Nephron (organoid): Measurements from ENCODE around the gene DCP1A.
A peak's percentile ranks its signal among the peaks of the same experiment; 100 is the strongest.
"Not testable (repeated sequence)": the region's sequence is repeated elsewhere in the genome, so short reads cannot be mapped to it uniquely, and the experiment has no call there.

Experiments used
- H3K27ac Mint-ChIP-seq, 3 experiments: 2 replicates each; pipeline ENCODE4 v1.8.0; 2020; ENCODE audit warnings: mixed read lengths in 3 of 3, mild to moderate bottlenecking in 2 of 3, moderate library complexity in 1 of 3
- H3K27me3 Mint-ChIP-seq: 2 replicates; pipeline ENCODE4 v1.8.0; 2021; ENCODE audit warnings: low read depth, mild to moderate bottlenecking, moderate library complexity, mixed read lengths
- H3K36me3 Mint-ChIP-seq: 2 replicates; pipeline ENCODE4 v1.8.0; 2020; ENCODE audit warnings: low read depth, mixed read lengths
- H3K4me1 Mint-ChIP-seq: 2 replicates; pipeline ENCODE4 v1.8.0; 2020; ENCODE audit warnings: mixed read lengths
- H3K4me3 Mint-ChIP-seq, 3 experiments: 2 replicates each; pipeline ENCODE4 v1.8.0; 2020; ENCODE audit warnings: mild to moderate bottlenecking in 3 of 3, mixed read lengths in 3 of 3, moderate library complexity in 2 of 3
- H3K9me3 Mint-ChIP-seq: 2 replicates; pipeline ENCODE4 v1.8.0; 2020; ENCODE audit warnings: mixed read lengths
- CTCF ChIP-seq, 3 experiments: fragments of 200-600 bp; sonication (generic); IDR thresholded peaks; one replicate each; pipeline ENCODE4 v1.5.0; 2021; ENCODE audit warnings: antibody characterized with exemption in 3 of 3; ENCODE audit not compliant: unreplicated experiment in 3 of 3

The DCP1A gene

GRCh38 chr3:53328746-53329145, 18.6 kb downstream of the DCP1A start:
- TF ChIP-seq CTCF (IDR thresholded peaks at IDR 0.05; ENCODE audit: unreplicated experiment in 3 of 3): no peak
- H3K9me3 Mint-ChIP-seq: no peaks in the 10 kb centered on the region
- H3K27ac Mint-ChIP-seq: peak overlapping the region in 1 of 3 experiments; percentile 17
- H3K36me3 Mint-ChIP-seq: peaks cover 48% of the 10 kb centered on the region
- peaks cover 5% of the 10 kb centered on the region for H3K4me1 Mint-ChIP-seq
- H3K27me3 Mint-ChIP-seq: no peaks in the 10 kb centered on the region
- no peak overlapping the region for H3K4me3 Mint-ChIP-seq

- not testable (repeated sequence) for H3K27ac Mint-ChIP-seq, H3K4me3 Mint-ChIP-seq, H3K9me3 Mint-ChIP-seq, H3K4me1 Mint-ChIP-seq, H3K27me3 Mint-ChIP-seq
- peaks cover 49% of the 10 kb centered on the region for H3K36me3 Mint-ChIP-seq
Measured at GRCh38 chr3:53327986-53328385, 19.4 kb downstream of the DCP1A start.

GRCh38 chr3:53324105-53324504, 23.2 kb downstream of the DCP1A start:
- peaks cover 53% of the 10 kb centered on the region for H3K36me3 Mint-ChIP-seq
- no peak overlapping the region for H3K4me3 Mint-ChIP-seq
- TF ChIP-seq CTCF (IDR thresholded peaks at IDR 0.05; ENCODE audit: unreplicated experiment in 3 of 3): no peak
- peaks cover 15% of the 10 kb centered on the region for H3K4me1 Mint-ChIP-seq
- no peaks in the 10 kb centered on the region for H3K27me3 Mint-ChIP-seq
- H3K9me3 Mint-ChIP-seq: no peaks in the 10 kb centered on the region
- H3K27ac Mint-ChIP-seq: peak overlapping the region in 2 of 3 experiments; percentile 40 to 57

DNA sequence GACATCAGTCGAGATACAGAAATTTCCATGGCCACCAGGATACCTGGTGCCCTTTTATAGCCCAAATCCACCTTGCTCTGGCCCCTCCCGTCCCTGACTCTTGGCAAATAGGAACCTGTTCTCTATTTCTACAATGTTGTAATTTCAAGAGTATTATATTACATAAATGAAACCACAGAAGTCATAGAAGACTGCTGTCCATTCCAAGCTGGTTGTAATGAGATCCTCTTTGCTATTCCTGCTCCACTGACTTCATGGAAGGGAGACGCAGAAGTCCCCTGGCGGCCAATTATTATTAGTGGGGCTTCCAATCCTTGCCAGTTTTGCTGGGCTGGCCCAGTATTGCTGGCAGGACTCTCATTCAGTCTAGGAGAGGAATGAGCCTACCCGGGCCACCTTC, 26.6 kb downstream of the DCP1A start:
- H3K4me1 Mint-ChIP-seq: peaks cover 19% of the 10 kb centered on the region
- no peaks in the 10 kb centered on the region for H3K9me3 Mint-ChIP-seq
- no peak overlapping the region for H3K27ac Mint-ChIP-seq
- H3K36me3 Mint-ChIP-seq: peaks cover 48% of the 10 kb centered on the region
- H3K27me3 Mint-ChIP-seq: no peaks in the 10 kb centered on the region
- TF ChIP-seq CTCF (IDR thresholded peaks at IDR 0.05; ENCODE audit: unreplicated experiment in 3 of 3): no peak
- H3K4me3 Mint-ChIP-seq: no peak overlapping the region

GRCh38 chr3:53318522-53318921, 28.8 kb downstream of the DCP1A start:
- H3K4me1 Mint-ChIP-seq: peaks cover 14% of the 10 kb centered on the region
- H3K36me3 Mint-ChIP-seq: peaks cover 40% of the 10 kb centered on the region
- H3K9me3 Mint-ChIP-seq: no peaks in the 10 kb centered on the region
- H3K4me3 Mint-ChIP-seq: no peak overlapping the region
- TF ChIP-seq CTCF (IDR thresholded peaks at IDR 0.05; ENCODE audit: unreplicated experiment in 3 of 3): no peak
- H3K27ac Mint-ChIP-seq: peak overlapping the region in 1 of 3 experiments; percentile 10
- no peaks in the 10 kb centered on the region for H3K27me3 Mint-ChIP-seq

GRCh38 chr3:53312832-53313231, 34.5 kb downstream of the DCP1A start:
- H3K36me3 Mint-ChIP-seq: peaks cover 49% of the 10 kb centered on the region
- H3K27ac Mint-ChIP-seq: no peak overlapping the region
- H3K9me3 Mint-ChIP-seq: no peaks in the 10 kb centered on the region
- TF ChIP-seq CTCF (IDR thresholded peaks at IDR 0.05; ENCODE audit: unreplicated experiment in 3 of 3): no peak
- no peaks in the 10 kb centered on the region for H3K4me1 Mint-ChIP-seq
- H3K4me3 Mint-ChIP-seq: no peak overlapping the region
- no peaks in the 10 kb centered on the region for H3K27me3 Mint-ChIP-seq
